GM21717 (cell line): Measurements from ENCODE around the gene NBPF19.
"Not testable (repeated sequence)": the region's sequence is repeated elsewhere in the genome, so short reads cannot be mapped to it uniquely, and the experiment has no call there.

Source experiments
- ATAC-seq: cut with Tn5 transposase; IDR thresholded peaks from one replicate; pipeline ENCODE4 v1.9.1; 2021; ENCODE audit warnings: mild to moderate bottlenecking, moderate library complexity; ENCODE audit not compliant: unreplicated experiment

The NBPF19 gene

GRCh38 chr1:149474745-149475144, at the start of gene NBPF19:
NBPF19 (plus strand) TSS chr1:149475045; CDS start chr1:149475933, 888 bp downstream.
- not testable (repeated sequence) for ATAC-seq

GRCh38 chr1:149428317-149428716, 46.5 kb upstream of the NBPF19 start:
- not testable (repeated sequence) for ATAC-seq

- ATAC-seq = not testable (repeated sequence)
Observed at GRCh38 chr1:149445451-149445850, 29.4 kb upstream of the NBPF19 start.

GRCh38 chr1:149452196-149452595, 22.6 kb upstream of the NBPF19 start:
- ATAC-seq = not testable (repeated sequence)

GRCh38 chr1:149452652-149453051, 22.2 kb upstream of the NBPF19 start:
- ATAC-seq = not testable (repeated sequence)

DNA sequence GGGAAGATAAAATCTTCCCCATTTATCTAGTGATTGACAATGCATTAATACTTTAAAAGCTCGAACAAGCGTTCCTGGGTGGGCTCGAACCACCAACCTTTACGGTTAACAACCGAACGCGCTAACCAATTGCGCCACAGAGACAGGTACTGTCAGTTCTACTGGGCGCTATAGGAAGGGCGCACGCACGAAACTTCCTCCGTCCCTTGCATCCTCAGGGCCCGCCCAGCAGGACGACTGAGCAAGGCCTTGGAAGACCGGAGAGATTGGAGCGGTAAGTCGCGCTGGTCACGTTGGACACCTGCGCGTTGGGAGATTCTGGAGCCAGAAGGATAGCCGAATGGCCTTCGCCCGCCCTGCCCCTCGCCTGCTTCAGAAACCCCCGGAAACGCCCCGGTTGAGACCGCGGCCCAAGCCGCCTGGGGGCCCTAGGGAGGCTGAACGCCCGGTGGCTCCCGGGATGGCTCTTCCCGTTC, 83.5 kb downstream of the NBPF19 start:
- not testable (repeated sequence) for ATAC-seq

DNA sequence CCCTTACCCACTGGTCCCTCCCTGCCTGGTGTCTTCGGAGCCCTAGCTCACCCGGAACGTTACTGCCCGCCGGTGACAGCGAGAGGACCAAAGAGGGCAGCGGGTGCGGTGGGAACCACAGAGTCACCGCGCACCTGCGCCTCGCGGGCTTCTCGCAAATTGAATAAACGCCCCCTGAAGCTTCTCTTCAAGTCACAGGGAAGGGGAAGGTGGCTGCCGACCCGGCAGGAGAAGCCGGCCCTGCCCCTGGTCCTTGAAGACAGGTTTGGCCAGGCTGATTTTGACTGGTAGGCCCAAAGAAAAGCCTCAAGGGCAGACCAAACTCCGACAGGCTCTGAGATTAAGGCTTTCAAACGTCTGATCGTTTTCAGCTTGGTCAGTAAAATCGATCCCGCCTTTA, 87.0 kb downstream of the NBPF19 start:
- ATAC-seq = not testable (repeated sequence)

- not testable (repeated sequence) for ATAC-seq
Observed at GRCh38 chr1:149565485-149565884, 90.6 kb downstream of the NBPF19 start.

DNA sequence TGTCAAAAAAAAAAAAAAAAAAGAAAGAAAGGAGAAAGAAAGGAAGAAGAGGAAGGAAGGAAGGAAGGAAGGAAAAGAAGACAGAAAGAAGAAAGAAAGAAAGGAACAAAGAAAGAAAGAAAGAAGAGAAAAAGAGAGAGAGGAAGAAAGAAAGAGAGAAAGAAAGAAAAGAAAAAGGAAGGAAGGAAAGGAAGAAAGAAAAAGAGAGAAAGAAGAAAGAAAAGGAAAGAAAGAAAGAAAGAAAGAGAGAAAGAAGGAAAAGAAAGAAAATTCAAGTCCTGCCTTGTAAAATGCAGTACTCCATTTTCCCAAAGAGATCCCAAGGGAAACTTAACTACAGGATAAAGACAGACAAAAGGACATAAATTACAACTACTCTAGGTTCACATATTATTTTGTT, 97.9 kb downstream of the NBPF19 start:
- not testable (repeated sequence) for ATAC-seq

GRCh38 chr1:149585592-149585991, 110.7 kb downstream of the NBPF19 start:
- not testable (repeated sequence) for ATAC-seq
